K562 (cell line): ENCODE results near the gene EFNA2. TPM values are rescaled to one million over a fixed set of nuclear protein-coding genes. Genes with fewer than 3 reads are reported as not detected.

Experiments
- ATF7 ChIP-seq: fragments of 450-650 bp; IDR thresholded peaks from 2 replicates; pipeline ENCODE4 v1.7.1; 2014; ENCODE audit warnings: mild to moderate bottlenecking, moderate library complexity
- DIDO1 ChIP-seq: fragments of 450-650 bp; IDR thresholded peaks from 2 replicates; pipeline ENCODE4 v1.6.1; 2016; ENCODE audit warnings: low read depth, missing biosample characterization, missing genetic modification characterization
- E2F3 ChIP-seq: fragments of 250-450 bp; sonication (Bioruptor Pico); IDR thresholded peaks from 2 replicates; pipeline ENCODE4 v1.4.0; 2020; ENCODE audit warnings: mild to moderate bottlenecking
- EP300 ChIP-seq: IDR thresholded peaks from 2 replicates; pipeline ENCODE4 v1.6.1; 2012; ENCODE audit warnings: low read length, improper control_type of control experiment
- ESRRB ChIP-seq: fragments of 250-450 bp; sonication (Bioruptor Pico); IDR thresholded peaks from 2 replicates; pipeline ENCODE4 v1.5.0; 2020; ENCODE audit warnings: mild to moderate bottlenecking, moderate library complexity, borderline replicate concordance
- ETV6 ChIP-seq, 3 experiments: fragments of 150-350 bp in 1 of 3; sonication (generic) in 1 of 3; formaldehyde crosslinking in 1 of 3; IDR thresholded peaks; 2 replicates each; pipeline versions ENCODE4 v1.6.1 to v1.8.0; 2014 to 2022; ENCODE audit warnings: borderline replicate concordance in 2 of 3, low read depth in 2 of 3, antibody characterized with exemption in 1 of 3, low read length in 1 of 3, mild to moderate bottlenecking in 1 of 3, missing genetic modification reagents in 1 of 3
- FOXP1 ChIP-seq: sonication (generic); formaldehyde crosslinking; IDR thresholded peaks from 2 replicates; pipeline ENCODE4 v1.8.0; 2022; ENCODE audit warnings: mild to moderate bottlenecking, missing genetic modification reagents
- GATAD2B ChIP-seq: fragments of 450-650 bp; IDR thresholded peaks from 2 replicates; pipeline ENCODE4 v1.6.1; 2017; ENCODE audit warnings: mild to moderate bottlenecking, borderline replicate concordance
- KLF1 ChIP-seq: fragments of 450-650 bp; IDR thresholded peaks from 2 replicates; pipeline ENCODE4 v1.6.1; 2016; ENCODE audit warnings: missing genetic modification characterization, missing compliant biosample characterization
- NEUROD1 ChIP-seq: fragments of 150-350 bp; IDR thresholded peaks from 2 replicates; pipeline ENCODE4 v1.6.1; 2014; ENCODE audit warnings: borderline replicate concordance, low read length, low read depth; ENCODE audit not compliant: partially characterized antibody
- POLR2G ChIP-seq: fragments of 200-400 bp; formaldehyde crosslinking; IDR thresholded peaks from 2 replicates; pipeline ENCODE4 v1.6.1; 2017; ENCODE audit warnings: low read depth, mild to moderate bottlenecking, antibody characterized with exemption, low read length, moderate library complexity
- PRPF4 ChIP-seq: fragments of 200-400 bp; formaldehyde crosslinking; IDR thresholded peaks from one replicate; pipeline ENCODE4 v1.6.1; 2017; ENCODE audit warnings: low read length, low read depth, mild to moderate bottlenecking; ENCODE audit not compliant: insufficient read depth, poor library complexity, severe bottlenecking
- PTRF ChIP-seq: fragments of 450-650 bp; IDR thresholded peaks from 2 replicates; pipeline ENCODE4 v1.6.1; 2016; ENCODE audit warnings: mild to moderate bottlenecking, missing genetic modification characterization, missing compliant biosample characterization
- RB1 ChIP-seq: fragments of 450-650 bp; IDR thresholded peaks from 2 replicates; pipeline ENCODE4 v1.6.1; 2017; ENCODE audit warnings: low read depth, mild to moderate bottlenecking
- RBBP5 ChIP-seq: fragments of 200-600 bp; sonication (generic); IDR thresholded peaks from 2 replicates; pipeline ENCODE4 v1.6.1; 2012; ENCODE audit warnings: borderline replicate concordance, mild to moderate bottlenecking, low read length, control low read depth, inconsistent platforms; ENCODE audit not compliant: insufficient read depth, poor library complexity, severe bottlenecking
- SIN3B ChIP-seq: fragments of 450-650 bp; IDR thresholded peaks from 2 replicates; pipeline ENCODE4 v1.6.1; 2017; ENCODE audit warnings: low read depth, mild to moderate bottlenecking, moderate library complexity
- TBL1XR1 ChIP-seq, 2 experiments: IDR thresholded peaks; 2 replicates each; pipeline ENCODE4 v1.6.1; 2012; ENCODE audit warnings: improper control_type of control experiment in 2 of 2, low read length in 2 of 2, mild to moderate bottlenecking in 1 of 2
- ZBTB17 ChIP-seq: fragments of 450-650 bp; formaldehyde crosslinking; IDR thresholded peaks from 2 replicates; pipeline ENCODE4 v1.4.0; 2020; ENCODE audit warnings: mild to moderate bottlenecking
- ZHX1 ChIP-seq: fragments of 150-350 bp; conservative IDR thresholded peaks from 2 replicates; pipeline ENCODE4 v1.6.1; 2014; ENCODE audit warnings: low read length
- ZNF175 ChIP-seq: fragments of 200-800 bp; sonication (Bioruptor generic); IDR thresholded peaks from 2 replicates; pipeline ENCODE4 v1.6.1; 2016; ENCODE audit warnings: low read depth, mild to moderate bottlenecking, missing genetic modification characterization, missing compliant biosample characterization
- ZNF280B ChIP-seq: fragments of 250-450 bp; sonication (Bioruptor Pico); IDR thresholded peaks from 2 replicates; pipeline ENCODE4 v1.5.1; 2021; ENCODE audit warnings: mild to moderate bottlenecking
- ZNF408 ChIP-seq: fragments of 250-450 bp; sonication (Bioruptor Pico); IDR thresholded peaks from 2 replicates; pipeline ENCODE4 v1.4.0; 2020; ENCODE audit warnings: low read depth, mild to moderate bottlenecking, moderate library complexity
- polyA plus RNA-seq, 8 experiments: library from polyadenylated mRNA; depleted of rRNA in 4 of 8; stranded (reverse) in 5 of 8; unstranded in 3 of 8; fragments of >200 nt; fragmentation: Nextera tagmentation in 2 of 8; fragmentation: Illumina TruSeq in 1 of 8; extraction: Ambion mirVana in 2 of 8; extraction: Trizol in 1 of 8; gene quantifications; 2 replicates each; pipeline versions ENCODE4 v1.2.1 to v1.2.3, GENCODE V29; 2011 to 2014; ENCODE audit warnings: inconsistent platforms in 1 of 8, missing spikeins in 1 of 8
- total RNA-seq, 7 experiments: library from RNA; depleted of rRNA in 6 of 7; stranded (reverse); fragments of >200 nt in 6 of 7; fragmentation: Illumina TruSeq in 2 of 7; extraction: Trizol in 2 of 7; gene quantifications; 2 replicates each; pipeline versions ENCODE4 v1.2.1 to v1.2.3, GENCODE V29; 2011 to 2021; ENCODE audit warnings: low replicate concordance in 1 of 7
- TF ChIP-seq, protein P1 (sequence below), 2 experiments: fragments of 250-450 bp in 1 of 2; fragments of 450-650 bp in 1 of 2; sonication (Bioruptor Pico) in 1 of 2; IDR thresholded peaks; 2 replicates each; pipeline versions ENCODE4 v1.6.1 to v1.8.0; 2016 to 2021; ENCODE audit warnings: mild to moderate bottlenecking in 2 of 2, moderate library complexity in 2 of 2, missing compliant biosample characterization in 1 of 2, missing genetic modification characterization in 1 of 2

EFNA2 gene
- total and polyA plus RNA-seq, 9 of the 15 experiments (the other 6 are each of a cell fraction or from before 2014, with no cell fraction given), result 0.11 to 0.44 (median 0.15) TPM; not detected in 6

DNA sequence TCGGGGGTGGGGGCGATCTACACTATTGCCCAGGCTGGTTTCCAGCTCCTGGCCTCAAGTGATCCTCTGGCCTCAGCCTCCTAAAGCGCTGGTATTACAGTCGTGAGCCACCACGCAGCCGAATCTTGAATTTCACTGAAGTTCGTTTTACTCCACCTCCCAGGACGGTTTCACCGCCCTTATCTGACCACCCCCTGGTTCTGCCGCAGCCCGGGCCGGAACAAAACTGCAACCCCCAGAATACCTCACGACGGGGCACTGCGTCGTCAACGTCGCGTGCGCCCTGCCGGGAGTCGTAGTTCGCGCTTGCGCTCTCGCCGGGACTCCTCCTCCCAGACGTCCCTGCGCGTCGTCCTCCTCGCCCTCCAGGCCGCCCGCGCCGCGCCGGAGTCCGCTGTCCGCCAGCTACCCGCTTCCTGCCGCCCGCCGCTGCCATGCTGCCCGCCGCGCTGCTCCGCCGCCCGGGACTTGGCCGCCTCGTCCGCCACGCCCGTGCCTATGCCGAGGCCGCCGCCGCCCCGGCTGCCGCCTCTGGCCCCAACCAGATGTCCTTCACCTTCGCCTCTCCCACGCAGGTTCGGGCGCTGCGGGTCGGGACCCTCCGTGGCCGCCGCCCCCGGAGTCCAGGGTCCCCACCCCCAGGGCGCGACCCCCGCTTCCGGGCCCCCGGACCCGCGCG is 44.1 kb upstream of the EFNA2 start, which contains the start of gene ATP5F1D (continued):
- TF ChIP-seq ZNF408 (CRISPR knock-in tag) (no peak), EP300 (peak; percentile 52; the same call in 1 of the 2 replicates), ZBTB17 (CRISPR knock-in tag) (0 out of 2 replicates have a peak, but pooled peaks have one; percentile 43), ZHX1 (no peak), PRPF4 (no peak), DIDO1 (tag) (no peak), FOXP1 (CRISPR knock-in tag) (no peak), TBL1XR1 (IDR thresholded peaks at IDR 0.05; ENCODE audit: low read length in 2 of 2) (peak in 1 of 2 experiments; percentile 75; a peak in 2 of 4 replicates), POLR2G (peak; percentile 90), ATF7 (peak; percentile 85), PTRF (tag) (no peak), GATAD2B (peak; percentile 93; the same call in 1 of the 2 replicates), ETV6 (IDR thresholded peaks at IDR 0.05; ENCODE audit: borderline replicate concordance in 1 of 2, low read depth in 2 of 2, low read length in 1 of 2) (no peak), ETV6 (CRISPR knock-in tag; IDR thresholded peaks at IDR 0.05; ENCODE audit: borderline replicate concordance) (0 out of 2 replicates have a peak, but pooled peaks have one; percentile 3), RB1 (peak; percentile 78), SIN3B (peak; percentile 69), E2F3 (CRISPR knock-in tag) (peak; percentile 62; the same call in 1 of the 2 replicates), NEUROD1 (peak; percentile 44), RBBP5 (peak; percentile 29), ZNF175 (CRISPR knock-in tag) (peak; percentile 24; the same call in 1 of the 2 replicates), ESRRB (CRISPR knock-in tag) (no peak), KLF1 (no peak), ZNF280B (CRISPR knock-in tag) (no peak)
- TF ChIP-seq, protein P1, sequence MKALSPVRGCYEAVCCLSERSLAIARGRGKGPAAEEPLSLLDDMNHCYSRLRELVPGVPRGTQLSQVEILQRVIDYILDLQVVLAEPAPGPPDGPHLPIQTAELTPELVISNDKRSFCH (CRISPR knock-in tag; IDR thresholded peaks at IDR 0.05), result no peak
- TF ChIP-seq, protein P1 (tag; IDR thresholded peaks at IDR 0.05), result peak; percentile 66
